GM18867 (cell line): ENCODE measurements around the gene CFAP73.
"Not testable (repeated sequence)": the region's sequence is repeated elsewhere in the genome, so short reads cannot be mapped to it uniquely, and the experiment has no call there.

Experiments used
- ATAC-seq: cut with Tn5 transposase; IDR thresholded peaks from one replicate; pipeline ENCODE4 v1.9.1; 2021; ENCODE audit warnings: mild to moderate bottlenecking, moderate library complexity; ENCODE audit not compliant: unreplicated experiment

Gene CFAP73

GRCh38 chr12:113186033-113186365, 36.5 kb downstream of the CFAP73 start:
- no peak for ATAC-seq

- ATAC-seq, result no peak
These were observed 37.3 kb downstream of the CFAP73 start for GRCh38 chr12:113186666-113187325.

DNA sequence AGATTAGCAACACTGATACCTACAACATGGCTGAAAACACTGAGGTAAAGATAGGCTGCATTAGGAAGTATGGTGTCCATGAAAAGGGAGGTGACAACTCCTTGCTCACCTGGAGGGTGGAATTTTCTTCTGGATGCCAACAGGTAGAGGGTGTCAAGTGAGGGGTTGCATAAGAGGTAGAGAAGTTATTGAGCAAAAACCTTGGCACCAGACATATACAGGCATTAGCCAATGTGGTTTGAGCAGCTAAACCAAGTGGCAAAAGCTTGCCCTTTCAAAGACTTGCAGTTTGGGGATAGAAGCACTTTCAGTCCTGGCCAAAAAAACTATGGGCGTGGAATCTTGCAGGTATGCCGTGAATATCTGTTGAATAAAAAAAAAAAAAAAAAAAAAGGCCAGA, 39.8 kb downstream of the CFAP73 start:
- no peak for ATAC-seq

GRCh38 chr12:113190761-113191160, 41.2 kb downstream of the CFAP73 start:
- ATAC-seq, result no peak

GRCh38 chr12:113191227-113191626, 41.7 kb downstream of the CFAP73 start:
- ATAC-seq, result no peak

DNA sequence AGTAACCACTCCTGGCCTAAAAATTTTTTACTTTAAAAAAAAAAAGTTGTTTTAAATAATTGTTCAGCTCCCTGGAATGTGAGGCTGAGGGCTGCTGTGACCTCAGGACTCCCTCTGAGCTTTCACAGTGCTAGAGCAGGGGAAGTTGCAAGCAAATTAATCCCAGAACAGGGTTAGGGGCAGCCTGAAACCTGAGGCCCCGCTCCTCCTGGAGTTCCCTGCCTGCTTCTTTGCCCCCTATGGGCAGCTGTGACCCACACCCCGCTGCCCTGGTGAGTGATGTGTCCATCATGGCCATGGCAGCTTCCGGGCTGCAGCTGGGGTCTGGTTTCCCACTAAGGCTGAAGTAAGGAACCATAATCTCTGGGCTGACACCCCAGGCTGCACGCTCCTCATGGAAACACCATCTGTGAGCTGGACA, 45.5 kb downstream of the CFAP73 start:
- ATAC-seq, result no peak

DNA sequence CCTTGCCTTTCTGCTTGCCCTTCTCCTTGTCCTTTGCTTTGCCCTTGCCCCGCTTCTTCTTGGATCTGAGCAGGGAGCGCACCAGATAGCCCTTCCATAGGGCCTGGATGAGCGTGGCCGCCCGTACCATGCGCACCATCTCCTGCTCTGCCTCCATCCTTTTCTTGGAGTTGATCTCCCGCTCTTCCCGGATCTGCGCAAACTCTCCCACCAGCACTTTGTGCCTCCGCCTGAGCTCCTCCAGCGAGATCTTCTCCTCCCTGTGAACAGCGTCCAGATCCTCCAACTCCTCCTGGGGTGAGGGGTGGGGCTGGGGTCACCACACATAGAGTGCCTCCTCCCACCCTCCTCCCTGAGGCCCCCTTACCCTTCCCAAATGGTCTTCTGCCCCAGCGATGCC, 46.1 kb downstream of the CFAP73 start:
- no peak for ATAC-seq

DNA sequence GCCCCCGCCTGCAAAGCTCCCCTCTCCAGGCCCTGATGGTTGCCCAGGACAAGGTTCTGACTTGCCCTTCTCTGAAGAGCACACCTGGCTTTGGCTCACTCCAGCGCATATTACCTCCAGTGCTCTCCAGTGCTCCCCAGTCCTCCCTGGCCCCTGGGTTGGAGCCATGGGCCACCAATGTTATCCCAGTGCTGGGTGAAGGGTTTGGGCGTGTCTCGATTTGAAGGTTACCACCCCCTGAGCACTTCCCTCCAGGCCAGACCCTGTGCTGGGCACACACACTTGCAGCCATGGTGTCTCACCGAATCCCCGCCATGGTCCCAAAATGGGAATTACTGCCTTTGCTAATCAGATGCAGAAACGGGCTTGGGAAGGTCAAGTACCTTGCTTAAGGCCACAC, 47.1 kb downstream of the CFAP73 start:
- no peak for ATAC-seq

GRCh38 chr12:113196990-113197389, 47.5 kb downstream of the CFAP73 start:
- ATAC-seq, result peak; percentile 76

- no peak for ATAC-seq
These were observed 48.1 kb downstream of the CFAP73 start for GRCh38 chr12:113197518-113198077.

DNA sequence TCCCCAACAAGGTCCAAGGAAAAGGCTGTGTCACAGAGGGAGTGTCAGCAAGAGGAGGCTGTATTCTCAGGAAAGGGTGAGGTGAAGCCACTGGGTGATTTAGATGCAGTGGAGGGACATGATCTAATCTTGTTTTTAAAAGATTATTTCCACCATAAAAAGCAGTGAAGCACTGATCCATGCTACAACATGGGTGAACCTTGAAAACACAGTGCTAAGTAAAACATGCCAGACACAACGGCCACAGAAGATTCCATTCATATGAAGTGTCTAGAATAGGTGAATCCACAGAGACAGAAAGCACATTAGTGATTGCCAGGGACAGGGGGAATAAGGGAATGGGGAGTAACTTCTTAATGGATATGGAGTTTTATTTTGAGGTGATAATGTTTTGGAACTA, 48.8 kb downstream of the CFAP73 start:
- ATAC-seq, result no peak

- no peak for ATAC-seq
These were observed 50.7 kb downstream of the CFAP73 start for GRCh38 chr12:113200021-113200797.

- no peak for ATAC-seq
These were observed 52.0 kb downstream of the CFAP73 start for GRCh38 chr12:113201187-113202177.

DNA sequence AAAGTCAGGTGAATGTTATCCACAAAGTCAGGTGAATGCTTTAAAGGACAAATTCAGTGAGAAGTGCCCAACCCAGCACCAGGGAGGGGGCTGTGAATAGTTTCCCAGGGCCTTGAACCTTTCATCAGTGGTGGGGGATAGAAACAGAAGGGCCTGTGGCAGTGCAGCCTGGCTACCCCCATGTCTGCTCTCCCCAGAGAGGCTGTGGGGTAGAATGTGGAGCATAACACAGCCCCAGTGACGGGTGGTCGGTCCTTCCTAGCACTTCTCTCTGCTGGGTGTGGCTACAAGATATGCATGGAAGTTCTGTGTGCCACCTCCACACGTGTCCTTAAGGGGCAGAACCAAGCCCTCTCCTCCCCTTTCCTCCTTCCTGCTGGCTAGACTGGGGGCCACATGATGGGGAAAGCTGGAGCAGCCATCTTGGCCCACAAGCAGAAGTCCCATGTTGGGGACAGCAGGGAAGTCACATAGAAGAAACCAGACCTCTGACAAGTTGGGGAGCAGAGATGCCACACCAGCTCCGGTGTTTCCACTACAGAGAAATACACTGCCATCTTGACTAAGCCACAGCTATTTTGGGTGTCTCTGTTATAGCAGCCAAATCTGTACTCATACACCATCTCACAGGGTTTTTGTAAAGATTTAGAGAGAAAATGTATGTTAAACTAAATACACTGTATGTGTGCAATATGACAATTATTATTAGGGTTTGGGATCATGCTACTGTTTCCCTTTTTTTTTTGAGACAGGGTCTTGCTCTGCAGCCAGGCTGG, 53.0 kb downstream of the CFAP73 start:
- no peak for ATAC-seq

- no peak for ATAC-seq
These were observed 54.6 kb downstream of the CFAP73 start for GRCh38 chr12:113203852-113204760.

GRCh38 chr12:113204804-113205203, 55.3 kb downstream of the CFAP73 start:
- no peak for ATAC-seq

DNA sequence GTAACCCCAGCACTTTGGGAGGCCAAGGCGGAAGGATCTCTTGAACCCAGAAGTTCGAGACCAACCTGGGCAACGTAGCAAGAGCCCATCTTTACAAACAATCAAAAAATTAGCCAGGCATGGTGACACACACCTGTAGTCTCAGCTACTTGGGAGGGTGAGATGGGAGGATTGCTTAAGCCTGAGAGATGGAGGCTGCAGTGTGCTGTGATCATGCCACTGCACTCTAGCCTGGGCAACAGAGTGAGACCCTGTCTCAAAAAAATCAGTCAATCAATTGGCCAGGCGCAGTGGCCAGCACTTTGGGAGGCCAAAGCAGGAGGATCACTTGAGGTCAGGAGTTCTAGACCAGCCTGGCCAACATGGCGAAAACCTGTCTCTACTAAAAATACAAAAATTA, 57.3 kb downstream of the CFAP73 start:
- ATAC-seq, result not testable (repeated sequence)

DNA sequence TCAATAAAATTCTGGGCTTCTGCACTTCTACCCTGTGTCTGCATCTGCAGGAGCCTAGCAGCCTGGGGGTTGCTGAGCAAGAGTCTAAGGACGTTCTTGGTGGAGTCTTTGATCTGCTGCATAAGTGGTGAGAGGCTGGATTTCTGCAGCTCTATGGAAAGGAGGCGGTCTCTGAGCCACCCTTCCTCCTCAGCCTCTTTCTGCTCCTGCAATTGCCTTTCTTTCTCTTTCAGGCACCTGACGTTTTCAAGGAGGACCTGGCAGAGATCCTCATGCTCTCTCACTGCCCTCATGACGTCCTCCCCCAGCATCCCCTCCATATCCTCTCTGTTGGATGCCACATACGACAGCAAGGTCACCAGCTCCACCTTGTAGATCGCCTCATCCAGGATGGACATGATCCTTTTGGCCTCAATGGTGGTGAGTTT, 58.1 kb downstream of the CFAP73 start:
- ATAC-seq, result no peak
